Heart left ventricle (tissue), 13 donors: ENCODE results near the gene FRK.

Experiments used
- CTCF ChIP-seq, 12 donors: fragments of 200-600 bp; sonication (generic) in 4 of 12; IDR thresholded peaks; one replicate each; pipeline versions ENCODE4 v1.5.0 to v1.8.0; 2018 to 2022; ENCODE audit warnings: antibody characterized with exemption in 12 of 12, mild to moderate bottlenecking in 5 of 12
- POLR2A ChIP-seq, 2 donors: fragments of 450-650 bp; IDR thresholded peaks; one replicate each; pipeline ENCODE4 v1.6.1; 2017; ENCODE audit warnings: antibody characterized with exemption in 2 of 2, mild to moderate bottlenecking in 2 of 2, moderate library complexity in 2 of 2
- donor health status: ischemic (EF 13 %, LVEDD 7.1; RV severe dilation, severe dysfunction).
- donor health status: DM: no; HTN: yes; CAD: no.
- donor health status: DM: no; HTN: no; CAD: no.
- donor health status: ischemic (EF 25% LVEDD 6.9; RV normal size, moderate dysfunction).
- donor health status: ischemic (EF 25% LVEDD 5.7; RV mildly dilated, moderate dysfunction).
- donor health status: ischemic (EF 35%, LVEDD 5.7; RV mildly dilated, moderate dysfunction).
- donor health status: nonischemic (EF 11% LVEDD 7.7; RV severe dilation, severe dysfunction).
- donor health status: DM: yes; HTN: yes; CAD: no.
- donor health status: PGD.
- donor health status: ischemic (EF 29% LVEDD 5.4; RV normal size, mild dysfunction).
- donor health status: nonischemic (EF 23%, LVEDD 6.1; RV moderate dilation, normal function).

- no peak for TF ChIP-seq POLR2A (IDR thresholded peaks at IDR 0.05)
- no peak for TF ChIP-seq CTCF (IDR thresholded peaks at IDR 0.05)
These were observed 32.9 kb downstream of the FRK start for GRCh38 chr6:116027801-116028200.
